ENCODE results near the gene BOC. TPM values are rescaled to one million over a fixed set of nuclear protein-coding genes. Genes with fewer than 3 reads are reported as not detected.

BOC gene
- polyA plus RNA-seq, 1 experiment = 17.7 TPM

GRCh38 chr3:113287803-113288648 is 76.7 kb downstream of the BOC start:
- peak; percentile 15 for DNase-seq (ENCODE audit: low read depth)
- POLR2A ChIA-PET = no interaction called here

GRCh38 chr3:113288881-113289280 is 77.5 kb downstream of the BOC start:
- TF ChIP-seq CTCF (IDR thresholded peaks at IDR 0.05; ENCODE audit: insufficient read depth, low read depth, low read length) = no peak
- H3K4me3 ChIP-seq (ENCODE audit: low read depth, low read length) = no peak overlapping the region
- ChIA-PET CTCF (interaction anchor here (0.7 to 5.3 kb wide), 26 partner anchors 9 to 646 kb away, joined by 3 to 59 read pairs (median 6); partner anchors contain the start of gene BOC), POLR2A (no interaction called here)
- H3K27me3 ChIP-seq (ENCODE audit: control insufficient read depth, insufficient read depth, low read length) = no peaks in the 10 kb centered on the region
- H3K36me3 ChIP-seq (ENCODE audit: control insufficient read depth, insufficient read depth, low read length) = peaks cover 3% of the 10 kb centered on the region; the same call in 1 of the 2 replicates
- no peak for DNase-seq (ENCODE audit: low read depth)

More at GRCh38 chr3:113287803-113288648, 76.7 kb downstream of the BOC start:
- peak; percentile 99 for TF ChIP-seq CTCF (IDR thresholded peaks at IDR 0.05; ENCODE audit: insufficient read depth, low read depth, low read length)
- CTCF ChIA-PET = interaction anchor here (0.6 to 5.3 kb wide), 42 partner anchors 8 to 646 kb away, joined by 3 to 59 read pairs (median 4); partner anchors contain the start of gene BOC
- no peak overlapping the region for H3K4me3 ChIP-seq (ENCODE audit: low read depth, low read length)
- peaks cover 3% of the 10 kb centered on the region; the same call in 1 of the 2 replicates for H3K36me3 ChIP-seq (ENCODE audit: control insufficient read depth, insufficient read depth, low read length)
- no peaks in the 10 kb centered on the region for H3K27me3 ChIP-seq (ENCODE audit: control insufficient read depth, insufficient read depth, low read length)

- no peaks in the 10 kb centered on the region for H3K27me3 ChIP-seq (ENCODE audit: control insufficient read depth, insufficient read depth, low read length)
- TF ChIP-seq CTCF (IDR thresholded peaks at IDR 0.05; ENCODE audit: insufficient read depth, low read depth, low read length) = no peak
- H3K4me3 ChIP-seq (ENCODE audit: low read depth, low read length) = no peak overlapping the region
- no peak for DNase-seq (ENCODE audit: low read depth)
- ChIA-PET POLR2A (no interaction called here), CTCF (interaction anchor here (1.0 kb wide), 1 partner anchor 12 kb away, joined by 3 read pairs; no protein-coding TSS in a partner anchor)
- H3K36me3 ChIP-seq (ENCODE audit: control insufficient read depth, insufficient read depth, low read length) = no peaks in the 10 kb centered on the region
Observed at GRCh38 chr3:113291572-113291971, 80.2 kb downstream of the BOC start.

DNA sequence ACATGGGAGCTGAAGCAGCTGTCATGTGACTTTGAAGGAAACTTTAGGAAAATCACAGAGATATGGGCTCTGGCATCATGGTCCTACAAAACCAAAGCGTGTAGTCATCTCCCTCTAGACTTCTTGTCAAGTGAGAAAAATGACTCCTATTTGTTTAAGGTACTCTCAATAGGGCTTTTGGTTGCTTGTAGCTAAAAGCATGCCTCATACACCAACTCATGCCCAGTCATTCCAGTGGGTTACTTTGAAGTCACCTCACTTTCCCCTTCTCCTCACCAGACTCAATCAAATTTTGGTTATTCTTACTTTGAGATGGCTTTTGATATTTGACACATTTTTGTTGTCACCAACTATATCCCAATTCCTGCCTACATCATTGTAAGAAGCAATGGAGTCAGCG is 81.6 kb downstream of the BOC start:
- no peaks in the 10 kb centered on the region for H3K36me3 ChIP-seq (ENCODE audit: control insufficient read depth, insufficient read depth, low read length)
- ChIA-PET POLR2A (no interaction called here), CTCF (no interaction called here)
- no peak overlapping the region for H3K4me3 ChIP-seq (ENCODE audit: low read depth, low read length)
- no peaks in the 10 kb centered on the region for H3K27me3 ChIP-seq (ENCODE audit: control insufficient read depth, insufficient read depth, low read length)
- no peak for DNase-seq (ENCODE audit: low read depth)
- no peak for TF ChIP-seq CTCF (IDR thresholded peaks at IDR 0.05; ENCODE audit: insufficient read depth, low read depth, low read length)

DNA sequence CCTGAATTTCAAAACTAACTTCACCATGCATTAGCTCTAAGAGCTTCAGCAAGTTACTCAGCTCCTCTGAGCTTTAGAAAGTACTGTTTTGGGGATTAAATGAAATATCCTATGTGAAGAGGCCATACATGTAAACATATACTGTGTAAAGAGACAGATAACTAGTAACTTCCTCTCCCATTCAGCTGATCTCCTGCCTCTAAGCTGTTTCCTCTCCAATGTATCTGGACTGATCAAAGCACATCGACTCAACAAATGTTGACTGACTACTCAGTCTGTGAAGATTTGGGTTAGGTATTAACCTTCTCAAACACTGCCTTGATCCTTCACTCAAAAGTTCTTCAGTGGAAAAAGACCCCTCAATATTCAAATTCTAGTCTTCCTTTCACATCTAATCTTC is 82.0 kb downstream of the BOC start:
- H3K4me3 ChIP-seq (ENCODE audit: low read depth, low read length) = no peak overlapping the region
- DNase-seq (ENCODE audit: low read depth) = no peak
- H3K27me3 ChIP-seq (ENCODE audit: control insufficient read depth, insufficient read depth, low read length) = no peaks in the 10 kb centered on the region
- ChIA-PET CTCF (no interaction called here), POLR2A (no interaction called here)
- no peaks in the 10 kb centered on the region for H3K36me3 ChIP-seq (ENCODE audit: control insufficient read depth, insufficient read depth, low read length)
- no peak for TF ChIP-seq CTCF (IDR thresholded peaks at IDR 0.05; ENCODE audit: insufficient read depth, low read depth, low read length)
